Measurements from ENCODE around the gene POLRMT. TPM values are rescaled to one million over a fixed set of nuclear protein-coding genes. Genes with fewer than 3 reads are reported as not detected.

POLRMT gene
- total RNA-seq, 1 experiment from 2014 or later = 104 TPM

DNA sequence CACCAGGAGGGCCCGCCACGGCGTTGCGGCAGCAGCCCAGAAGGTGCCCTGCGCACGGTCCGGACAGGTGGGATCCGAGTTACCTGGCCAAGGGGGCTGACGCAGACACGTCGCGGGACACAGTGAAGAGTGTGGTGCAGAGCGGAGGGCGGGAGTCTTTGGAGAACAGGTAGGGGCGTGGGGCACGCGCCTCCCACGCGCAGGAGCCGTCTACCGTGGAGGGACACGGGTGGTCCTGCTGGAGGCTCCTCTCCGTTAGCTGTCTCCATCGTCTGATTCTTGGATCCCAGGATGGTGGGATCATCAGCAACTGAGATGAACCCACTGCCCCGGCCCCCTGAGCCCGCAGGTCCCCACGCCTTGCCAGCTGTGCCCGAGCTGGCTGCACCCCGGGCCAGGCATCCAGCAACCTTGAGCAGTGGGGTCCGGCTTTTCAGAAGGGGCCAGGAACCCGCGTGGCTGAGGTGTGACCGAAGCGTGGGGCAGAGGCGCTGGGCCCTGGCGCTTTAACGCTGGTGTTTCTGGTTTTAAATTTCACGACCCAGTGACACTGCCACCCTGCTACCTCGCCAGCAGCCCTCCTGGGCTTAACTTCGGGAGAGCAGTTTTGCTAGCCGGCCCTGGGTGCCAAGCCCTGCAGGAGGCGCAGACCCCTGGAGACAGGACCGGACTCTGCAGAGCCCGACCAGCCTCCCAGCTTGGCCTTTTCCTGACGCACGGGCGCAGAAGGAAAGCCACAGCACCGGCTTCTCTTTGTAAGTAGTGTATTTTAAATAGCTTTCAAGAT is 13.6 kb upstream of the POLRMT start:
- no peak overlapping the region for H3K23ac ChIP-seq (ENCODE audit: insufficient read length, low read depth, low read length)
- no peak overlapping the region for H2BK120ac ChIP-seq (ENCODE audit: low read depth, low read length, poor library complexity, severe bottlenecking)
- peaks cover 4% of the 10 kb centered on the region for H3K79me1 ChIP-seq (ENCODE audit: insufficient read depth, low read depth, low read length, poor library complexity, severe bottlenecking)
- H3K9me3 ChIP-seq (ENCODE audit: control insufficient read depth, low read depth, low read length) = no peaks in the 10 kb centered on the region
- no peak overlapping the region for H2BK5ac ChIP-seq (ENCODE audit: insufficient read length, low read length)
- H3K4me1 Mint-ChIP-seq = no peaks in the 10 kb centered on the region
- H3K79me2 ChIP-seq (ENCODE audit: insufficient read depth, low read length) = no peaks in the 10 kb centered on the region; the same call in 1 of the 2 replicates
- no peak overlapping the region for H3K4ac ChIP-seq (ENCODE audit: low read depth, low read length)
- no peak overlapping the region for H3K56ac ChIP-seq (ENCODE audit: insufficient read length, low read depth, low read length)
- H3K36me3 Mint-ChIP-seq (ENCODE audit: insufficient read depth in 1 of 3, low read depth in 3 of 3) = peaks cover 11 to 35% (median 18%) of the 10 kb centered on the region in 3 experiments
- H3K23me2 ChIP-seq (ENCODE audit: insufficient read length, low read depth, low read length, poor library complexity, severe bottlenecking) = no peaks in the 10 kb centered on the region
- no peak overlapping the region for H4K91ac ChIP-seq (ENCODE audit: insufficient read length, low read depth, low read length)
- no peak overlapping the region for H3K4me2 ChIP-seq (ENCODE audit: insufficient read depth, insufficient read length, low read length)
- no peak overlapping the region for H2BK12ac ChIP-seq (ENCODE audit: insufficient read length, low read depth, low read length)
- H3K4me1 ChIP-seq (ENCODE audit: insufficient read depth, low read length) = no peaks in the 10 kb centered on the region
- no peak overlapping the region for H2BK20ac ChIP-seq (ENCODE audit: low read depth, low read length, poor library complexity, severe bottlenecking)
- H3K27me3 ChIP-seq (ENCODE audit: insufficient read depth, low read length) = no peaks in the 10 kb centered on the region
- no peaks in the 10 kb centered on the region for H4K20me1 ChIP-seq (ENCODE audit: control insufficient read depth, insufficient read depth, insufficient read length)
- WGBS (ENCODE audit: extremely low coverage, insufficient read length, low lambda C conversion rate) = no CpG with 5 or more reads among the region's 48 CpGs
- H2AK5ac ChIP-seq (ENCODE audit: insufficient read length, low read length) = no peak overlapping the region
- no peaks in the 10 kb centered on the region for H3K27me3 Mint-ChIP-seq (ENCODE audit: low read depth)
- H4K8ac ChIP-seq (replicated peaks; ENCODE audit: insufficient read length, low read depth, low read length) = no peak overlapping the region
- no peak overlapping the region for H2BK15ac ChIP-seq (ENCODE audit: low read depth, low read length)
- no peak overlapping the region for H3T11ph ChIP-seq (ENCODE audit: low read length)
- H3K18ac ChIP-seq (ENCODE audit: insufficient read length, low read depth, low read length) = no peak overlapping the region
- no peak for DNase-seq
- H4K5ac ChIP-seq (ENCODE audit: insufficient read length, low read depth, low read length) = no peak overlapping the region
- H2AFZ ChIP-seq (ENCODE audit: low read length) = no peak overlapping the region
- no peak overlapping the region for H3K9ac ChIP-seq (ENCODE audit: extremely low read depth, insufficient read length, low read length)
- H3K27ac Mint-ChIP-seq = no peak overlapping the region
- TF ChIP-seq, protein P1, sequence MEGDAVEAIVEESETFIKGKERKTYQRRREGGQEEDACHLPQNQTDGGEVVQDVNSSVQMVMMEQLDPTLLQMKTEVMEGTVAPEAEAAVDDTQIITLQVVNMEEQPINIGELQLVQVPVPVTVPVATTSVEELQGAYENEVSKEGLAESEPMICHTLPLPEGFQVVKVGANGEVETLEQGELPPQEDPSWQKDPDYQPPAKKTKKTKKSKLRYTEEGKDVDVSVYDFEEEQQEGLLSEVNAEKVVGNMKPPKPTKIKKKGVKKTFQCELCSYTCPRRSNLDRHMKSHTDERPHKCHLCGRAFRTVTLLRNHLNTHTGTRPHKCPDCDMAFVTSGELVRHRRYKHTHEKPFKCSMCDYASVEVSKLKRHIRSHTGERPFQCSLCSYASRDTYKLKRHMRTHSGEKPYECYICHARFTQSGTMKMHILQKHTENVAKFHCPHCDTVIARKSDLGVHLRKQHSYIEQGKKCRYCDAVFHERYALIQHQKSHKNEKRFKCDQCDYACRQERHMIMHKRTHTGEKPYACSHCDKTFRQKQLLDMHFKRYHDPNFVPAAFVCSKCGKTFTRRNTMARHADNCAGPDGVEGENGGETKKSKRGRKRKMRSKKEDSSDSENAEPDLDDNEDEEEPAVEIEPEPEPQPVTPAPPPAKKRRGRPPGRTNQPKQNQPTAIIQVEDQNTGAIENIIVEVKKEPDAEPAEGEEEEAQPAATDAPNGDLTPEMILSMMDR (conservative IDR thresholded peaks at IDR 0.05) = no peak
- H3K9me3 Mint-ChIP-seq = no peaks in the 10 kb centered on the region
- H3K27ac ChIP-seq (ENCODE audit: insufficient read length, low read depth, low read length) = no peak overlapping the region
- no peak overlapping the region for H3K14ac ChIP-seq (ENCODE audit: insufficient read depth, low read length)
- H3K4me3 Mint-ChIP-seq = no peak overlapping the region
